Activated gamma-delta T cell treated with Interleukin-2 at 50 U/mL for 16 hours (primary cell): ENCODE measurements around the gene ZNF609.

ENCODE experiments used
- DNase-seq: peaks from one replicate; pipeline ENCODE4 v3.0.0-alpha.2; 2020

The ZNF609 gene

GRCh38 chr15:64544450-64544849 is 84.1 kb downstream of the ZNF609 start:
- no peak for DNase-seq

- no peak for DNase-seq
Observed at GRCh38 chr15:64547275-64547674, 86.9 kb downstream of the ZNF609 start.

GRCh38 chr15:64548235-64548634 is 87.9 kb downstream of the ZNF609 start:
- no peak for DNase-seq

- no peak for DNase-seq
Observed at GRCh38 chr15:64549860-64550259, 89.5 kb downstream of the ZNF609 start.

- DNase-seq, result no peak
Observed at GRCh38 chr15:64552281-64552948, 92.0 kb downstream of the ZNF609 start.

GRCh38 chr15:64558460-64559179 is 98.2 kb downstream of the ZNF609 start:
- no peak for DNase-seq

GRCh38 chr15:64559243-64559642 is 98.9 kb downstream of the ZNF609 start:
- DNase-seq, result no peak

GRCh38 chr15:64560501-64560900 is 100.1 kb downstream of the ZNF609 start:
- DNase-seq, result no peak

GRCh38 chr15:64560998-64561397 is 100.6 kb downstream of the ZNF609 start:
- DNase-seq, result no peak

GRCh38 chr15:64562003-64562640 is 101.7 kb downstream of the ZNF609 start:
- DNase-seq, result no peak

GRCh38 chr15:64566102-64566501 is 105.7 kb downstream of the ZNF609 start:
- DNase-seq, result no peak

- no peak for DNase-seq
Observed at GRCh38 chr15:64566629-64567427, 106.5 kb downstream of the ZNF609 start.

- DNase-seq, result no peak
Observed at GRCh38 chr15:64568765-64569164, 108.4 kb downstream of the ZNF609 start.

- DNase-seq, result no peak
Observed at GRCh38 chr15:64571857-64572291, 111.5 kb downstream of the ZNF609 start.

GRCh38 chr15:64572856-64573255 is 112.5 kb downstream of the ZNF609 start:
- DNase-seq, result no peak

- DNase-seq, result no peak
Observed at GRCh38 chr15:64574301-64575017, 114.1 kb downstream of the ZNF609 start.

GRCh38 chr15:64580696-64581407 is 120.5 kb downstream of the ZNF609 start:
- no peak for DNase-seq

- no peak for DNase-seq
Observed at GRCh38 chr15:64581408-64581761, 121.0 kb downstream of the ZNF609 start.

- no peak for DNase-seq
Observed at GRCh38 chr15:64582202-64582601, 121.8 kb downstream of the ZNF609 start.

- no peak for DNase-seq
Observed at GRCh38 chr15:64583519-64583918, 123.1 kb downstream of the ZNF609 start.

GRCh38 chr15:64583983-64584382 is 123.6 kb downstream of the ZNF609 start:
- DNase-seq, result no peak
